ENCODE measurements around the gene ETV3.

Gene ETV3

DNA sequence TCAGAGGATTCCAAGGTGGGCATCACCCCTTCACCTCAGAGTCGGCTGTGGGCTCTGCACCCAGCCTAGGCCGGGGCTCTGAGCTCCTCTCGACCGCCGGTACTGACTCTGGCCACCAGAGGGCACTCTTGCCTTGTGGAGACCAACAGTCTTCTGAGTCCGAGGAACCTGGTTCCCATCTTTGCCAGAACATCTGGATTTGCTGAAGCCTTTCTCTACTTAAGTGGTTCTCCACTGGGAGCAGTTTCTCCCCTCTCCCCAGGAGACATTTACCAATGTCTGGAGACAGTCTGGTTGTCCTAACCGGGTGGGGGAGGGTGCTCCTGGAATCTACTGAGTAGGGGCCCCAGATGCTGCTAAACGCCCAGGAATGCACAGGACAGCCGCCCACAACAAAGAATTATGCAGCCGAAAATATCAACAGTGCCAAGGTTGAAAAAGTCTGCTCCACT lies 48.0 kb downstream of the ETV3 start:
- DNase-seq = peak; percentile 90

DNA sequence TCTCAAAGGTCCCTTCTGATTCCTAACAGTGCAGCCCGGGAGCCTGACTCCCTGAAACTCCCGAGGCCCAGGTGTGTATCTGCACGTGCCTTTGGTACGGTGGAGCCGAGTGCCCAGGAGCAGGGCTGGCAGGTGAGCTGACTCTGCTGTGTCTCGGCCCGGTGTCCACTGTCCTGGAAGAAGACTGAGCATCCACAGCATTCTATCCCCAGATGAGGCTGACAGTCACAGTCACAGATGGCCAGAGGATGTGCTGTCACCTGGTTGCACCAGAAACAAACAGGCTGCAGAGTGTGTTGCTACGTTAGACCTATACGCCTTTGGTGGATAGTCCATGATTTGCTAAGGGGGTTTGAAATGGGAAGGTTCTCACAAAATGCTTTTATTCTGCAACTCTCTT lies 48.4 kb downstream of the ETV3 start:
- no peak for DNase-seq

DNA sequence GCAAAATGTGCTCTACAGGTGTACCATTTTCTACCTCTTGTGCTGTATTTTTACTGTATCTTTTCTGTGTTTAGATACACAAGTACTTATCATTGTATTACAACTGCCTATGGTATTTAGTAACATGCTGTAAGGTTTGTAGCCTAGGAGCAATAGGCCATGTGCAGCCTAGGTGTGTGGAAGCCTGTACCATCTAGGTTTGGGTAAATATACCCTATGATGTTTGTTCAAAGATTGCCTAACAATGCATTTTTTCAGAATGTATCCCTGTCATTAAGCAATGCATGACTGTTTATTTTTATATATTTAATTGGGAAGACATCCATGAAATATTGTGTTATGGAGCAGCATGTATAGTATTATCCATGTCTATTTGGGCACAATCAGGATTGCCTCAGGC lies 49.6 kb downstream of the ETV3 start:
- DNase-seq = no peak

DNA sequence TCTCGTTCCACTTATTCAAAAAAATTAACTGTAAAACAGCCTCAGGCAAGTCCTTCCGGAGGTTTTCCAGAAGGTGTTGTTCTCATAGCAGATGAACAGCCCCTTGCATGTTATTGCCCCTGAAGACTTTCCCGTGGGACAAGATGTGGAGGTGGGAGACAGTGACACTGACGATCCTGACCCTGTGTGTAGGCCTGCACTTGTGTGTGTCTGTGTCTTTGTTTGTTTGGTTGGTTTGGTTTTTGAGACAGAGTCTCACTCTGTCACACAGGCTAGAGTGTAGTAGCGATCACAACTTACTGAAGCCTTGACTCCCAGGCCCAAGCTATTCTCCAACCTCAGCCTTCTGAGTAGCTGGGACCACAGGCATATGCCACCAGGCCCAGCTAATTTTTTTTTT lies 51.2 kb downstream of the ETV3 start:
- DNase-seq = no peak

DNA sequence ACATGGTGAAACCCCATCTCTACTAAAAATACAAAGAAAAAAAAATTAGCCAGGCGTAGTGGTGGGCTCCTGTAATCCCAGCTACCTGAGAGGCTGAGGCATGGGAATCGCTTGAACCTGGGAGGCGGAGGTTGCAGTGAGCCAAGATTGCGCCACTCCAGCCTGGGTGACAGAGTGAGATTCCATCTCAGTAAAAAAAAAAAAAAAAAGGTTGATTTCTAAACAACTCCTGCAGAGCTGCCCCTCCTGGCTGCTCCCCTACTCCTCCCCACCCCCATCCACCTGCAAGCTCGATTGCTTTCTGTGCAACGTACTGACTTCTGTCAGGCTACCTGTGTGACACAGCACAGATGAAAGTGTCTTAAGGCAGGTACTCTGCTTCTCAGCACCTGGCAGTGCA lies 51.9 kb downstream of the ETV3 start:
- DNase-seq = no peak

DNA sequence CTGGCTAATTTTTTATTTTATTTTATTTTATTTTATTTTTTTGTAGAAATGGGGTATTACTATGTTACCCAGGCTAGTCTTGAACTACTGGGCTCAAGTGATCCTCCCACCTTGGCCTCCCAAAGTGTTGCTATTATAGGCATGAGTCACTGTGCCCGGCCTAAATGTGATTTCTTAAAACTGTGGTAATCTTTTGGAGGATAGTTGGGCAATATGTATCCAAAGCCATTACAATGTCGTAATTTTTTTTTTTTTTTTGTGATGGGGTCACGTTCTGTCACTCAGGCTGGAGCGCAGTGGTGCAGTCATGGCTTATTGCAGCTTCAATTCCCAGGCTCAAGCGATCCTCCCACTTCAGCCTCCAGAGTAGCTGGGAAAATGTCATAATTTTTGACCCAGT lies 52.8 kb downstream of the ETV3 start:
- no peak for DNase-seq

DNA sequence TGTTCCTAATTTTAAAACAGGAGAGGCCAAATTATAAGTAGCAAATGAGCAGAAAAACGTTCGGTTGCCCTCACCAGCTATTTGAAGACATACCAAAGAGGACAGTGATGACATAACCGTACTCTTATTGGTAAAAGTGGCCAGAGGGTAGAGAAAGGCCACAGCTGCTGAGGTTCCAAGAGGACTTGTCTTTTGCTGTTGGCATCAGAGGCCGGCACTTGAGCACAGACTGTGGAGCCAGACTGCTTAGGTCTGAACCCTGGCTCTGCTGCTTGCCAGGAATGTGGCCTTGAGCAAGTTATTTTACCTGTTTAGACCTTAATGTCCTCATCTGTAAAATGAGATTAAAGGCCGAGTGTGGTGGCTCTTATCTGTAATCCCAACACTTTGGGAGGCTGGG lies 53.5 kb downstream of the ETV3 start:
- DNase-seq = no peak

DNA sequence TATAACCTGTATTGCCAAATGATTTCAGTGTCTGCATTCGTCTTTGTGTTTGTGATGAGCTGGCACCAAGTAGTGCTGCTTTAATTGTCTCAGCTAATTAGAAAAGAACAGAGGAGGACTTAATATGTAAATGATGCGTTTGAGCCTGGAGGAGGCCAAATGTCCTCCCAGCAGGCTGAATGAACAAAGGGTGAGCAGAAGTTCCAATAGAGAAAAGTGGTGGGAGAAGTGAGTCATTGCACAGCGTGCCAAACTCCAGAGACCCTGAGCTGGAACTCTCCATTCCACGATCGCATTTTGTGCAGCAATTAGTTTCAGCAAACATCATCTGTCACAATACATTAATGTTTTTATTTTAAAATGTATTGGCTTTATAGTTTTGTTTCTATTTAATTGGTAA lies 56.5 kb downstream of the ETV3 start:
- DNase-seq = no peak

DNA sequence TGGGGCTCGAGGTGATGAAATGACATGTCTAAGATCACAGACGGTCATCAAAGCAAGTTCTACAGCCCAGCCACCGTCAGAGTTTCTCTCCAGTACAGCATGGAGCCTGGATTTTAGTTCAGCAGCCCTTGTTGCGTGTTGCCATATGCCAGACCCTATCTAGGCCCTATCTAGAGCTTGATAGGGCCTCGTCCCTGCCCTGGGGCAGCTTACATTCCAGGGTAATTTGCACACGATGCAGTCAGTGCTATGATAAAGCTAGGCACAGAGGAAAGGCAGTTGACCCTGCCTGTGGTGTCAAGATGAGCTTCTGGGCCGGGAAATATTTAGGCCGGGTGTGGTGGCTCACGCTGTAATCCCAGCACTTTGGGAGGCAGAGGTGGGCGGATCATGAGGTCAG lies 57.5 kb downstream of the ETV3 start:
- DNase-seq = no peak

DNA sequence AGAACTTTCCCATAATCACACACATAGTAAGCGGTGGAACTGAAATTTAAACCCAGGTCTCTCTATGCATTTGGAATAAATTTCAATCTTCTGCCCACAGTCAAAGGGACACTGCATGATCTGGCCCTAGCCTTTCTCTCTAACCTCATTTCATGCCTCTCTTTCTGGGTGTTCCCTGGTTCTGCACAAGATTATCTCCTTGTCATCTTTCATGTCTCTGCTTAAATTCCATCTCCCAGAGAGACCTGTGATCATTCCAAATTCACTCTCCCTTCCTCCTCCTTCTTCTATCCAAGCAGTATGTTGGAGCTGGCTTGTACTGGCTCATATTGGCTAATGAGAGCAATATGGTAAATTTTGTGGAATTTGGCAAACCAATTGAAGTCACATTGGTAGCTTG lies 60.8 kb downstream of the ETV3 start:
- no peak for DNase-seq

DNA sequence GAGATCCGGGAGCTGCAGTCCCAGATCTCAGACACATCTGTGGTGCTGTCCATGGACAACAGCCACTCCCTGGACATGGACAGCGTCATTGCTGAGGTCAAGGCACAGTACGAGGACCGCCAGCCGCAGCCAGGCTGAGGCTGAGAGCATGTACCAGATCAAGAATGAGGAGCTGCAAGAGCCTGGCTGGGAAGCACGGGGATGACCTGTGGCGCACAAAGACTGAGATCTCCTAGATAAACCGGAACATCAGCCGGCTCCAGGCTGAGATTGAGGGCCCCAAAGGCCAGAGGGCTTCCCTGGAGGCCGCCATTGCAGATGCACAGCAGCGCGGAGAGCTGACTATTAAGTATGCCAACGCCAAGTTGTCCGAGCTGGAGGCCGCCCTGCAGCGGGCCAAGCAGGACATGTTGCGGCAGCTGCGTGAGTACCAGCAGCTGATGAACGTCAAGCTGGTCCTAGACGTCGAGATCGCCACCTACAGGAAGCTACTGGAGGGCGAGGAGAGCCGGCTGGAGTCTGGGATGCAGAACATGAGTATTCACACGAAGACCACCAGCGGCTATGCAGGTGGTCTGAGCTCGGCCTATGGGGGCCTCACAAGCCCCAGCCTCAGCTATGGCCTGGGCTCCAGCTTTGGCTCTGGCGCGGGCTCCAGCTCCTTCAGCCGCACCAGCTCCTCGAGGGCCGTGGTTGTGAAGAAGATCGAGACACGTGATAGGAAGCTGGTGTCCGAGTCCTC lies 64.1 kb downstream of the ETV3 start:
- peak; percentile 33 for DNase-seq
